ENCODE results near the gene DUSP18. TPM values are rescaled to one million over a fixed set of nuclear protein-coding genes. Genes with fewer than 3 reads are reported as not detected.

DUSP18 gene
- total and polyA plus RNA-seq, 4 donors, result 7.9 to 27.1 (median 12.6) TPM

- DNase-seq, result no peak
- no peaks in the 10 kb centered on the region for H3K36me3 ChIP-seq (ENCODE audit: control insufficient read depth in 4 of 4, insufficient read depth in 4 of 4, low read length in 4 of 4)
- no peaks in the 10 kb centered on the region for H3K27me3 ChIP-seq (ENCODE audit: control insufficient read depth in 3 of 3, insufficient read depth in 3 of 3, low read length in 2 of 3)
- no peak overlapping the region for H3K9ac ChIP-seq (ENCODE audit: insufficient read depth in 1 of 2, low read length in 2 of 2)
- H3K4me1 ChIP-seq (ENCODE audit: control insufficient read depth in 5 of 5, insufficient read depth in 5 of 5, low read length in 5 of 5), result peaks cover 0 to 15% (median 4%) of the 10 kb centered on the region in 5 donors
- H3K9me3 ChIP-seq (ENCODE audit: control insufficient read depth in 4 of 4, insufficient read depth in 3 of 4, low read length in 3 of 4), result no peaks in the 10 kb centered on the region
- no peak for ATAC-seq (ENCODE audit: insufficient read depth, low FRiP score)
- 67 to 83% methylated on average over 15 of the region's 15 CpGs for WGBS, 2 donors
- H3K4me3 ChIP-seq, result peak overlapping the region; percentile 36
- no peak overlapping the region for H3K27ac ChIP-seq (ENCODE audit: low read depth in 1 of 2, low read length in 1 of 2)
- TF ChIP-seq CTCF (IDR thresholded peaks at IDR 0.05; ENCODE audit: control extremely low read depth, extremely low read depth), result no peak
Measured at GRCh38 chr22:30695351-30695851, 27.7 kb upstream of the DUSP18 start.

GRCh38 chr22:30694640-30695350, 27.1 kb upstream of the DUSP18 start, which contains the start of gene OSBP2:
Gene OSBP2 (plus strand): TSS chr22:30694874. CDS start chr22:30694910, 36 bp downstream.
- Histone ChIP-seq H3K27ac (ENCODE audit: low read depth in 1 of 2, low read length in 1 of 2) (peak within 1 kb of the TSS in 1 of 2 donors; percentile 29), H3K9me3 (ENCODE audit: control insufficient read depth in 4 of 4, insufficient read depth in 3 of 4, low read length in 3 of 4) (no peaks in the 10 kb centered on the region), H3K9ac (ENCODE audit: insufficient read depth in 1 of 2, low read length in 2 of 2) (peak within 1 kb of the TSS; percentile 62 to 65), H3K4me3 (peak within 1 kb of the TSS; percentile 36), H3K36me3 (ENCODE audit: control insufficient read depth in 4 of 4, insufficient read depth in 4 of 4, low read length in 4 of 4) (no peaks in the 10 kb centered on the region), H3K4me1 (ENCODE audit: control insufficient read depth in 5 of 5, insufficient read depth in 5 of 5, low read length in 5 of 5) (peaks cover 0 to 15% (median 4%) of the 10 kb centered on the region in 5 donors), H3K27me3 (ENCODE audit: control insufficient read depth in 3 of 3, insufficient read depth in 3 of 3, low read length in 2 of 3) (no peaks in the 10 kb centered on the region)
- ATAC-seq (ENCODE audit: insufficient read depth, low FRiP score), result peak; percentile 37
- peak; percentile 52 to 68 (median 60) for DNase-seq
- TF ChIP-seq CTCF (IDR thresholded peaks at IDR 0.05; ENCODE audit: control extremely low read depth, extremely low read depth), result no peak
- WGBS, 2 donors, result 3% methylated on average over 56 to 88 of the region's 88 CpGs

DNA sequence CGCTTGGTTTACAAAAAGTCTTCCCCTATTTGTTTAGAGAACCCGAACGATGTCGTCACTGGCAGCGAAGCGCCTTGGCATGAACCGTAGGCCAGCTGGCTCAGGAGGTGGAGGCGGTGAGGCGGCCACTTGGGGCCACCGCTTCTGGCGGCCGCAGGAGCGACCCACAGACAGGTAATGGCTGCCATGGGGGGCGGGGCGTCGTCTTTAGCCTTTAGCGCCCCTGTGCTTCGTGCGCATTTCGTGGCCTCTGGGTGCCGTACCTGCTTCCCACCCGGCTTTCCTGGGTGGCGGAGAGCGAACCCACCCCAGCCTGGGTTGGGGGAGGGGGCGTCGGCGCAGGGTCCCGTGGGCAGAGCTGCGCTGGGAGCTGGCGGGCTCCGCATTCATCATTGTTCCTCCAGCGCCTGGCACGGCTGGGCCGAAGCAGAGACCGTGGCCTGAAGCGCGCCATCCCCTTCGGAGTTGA, 26.5 kb upstream of the DUSP18 start:
- peak; percentile 66 to 71 (median 70) for DNase-seq
- 0% methylated on average over 35 to 37 of the region's 38 CpGs for WGBS, 2 donors
- Histone ChIP-seq H3K36me3 (ENCODE audit: control insufficient read depth in 4 of 4, insufficient read depth in 4 of 4, low read length in 4 of 4) (no peaks in the 10 kb centered on the region), H3K27ac (ENCODE audit: low read depth in 1 of 2, low read length in 1 of 2) (peak overlapping the region in 1 of 2 donors; percentile 29), H3K9me3 (ENCODE audit: control insufficient read depth in 4 of 4, insufficient read depth in 3 of 4, low read length in 3 of 4) (no peaks in the 10 kb centered on the region), H3K4me3 (peak overlapping the region; percentile 25), H3K4me1 (ENCODE audit: control insufficient read depth in 5 of 5, insufficient read depth in 5 of 5, low read length in 5 of 5) (peaks cover 0 to 15% (median 4%) of the 10 kb centered on the region in 5 donors), H3K27me3 (ENCODE audit: control insufficient read depth in 3 of 3, insufficient read depth in 3 of 3, low read length in 2 of 3) (no peaks in the 10 kb centered on the region), H3K9ac (ENCODE audit: insufficient read depth in 1 of 2, low read length in 2 of 2) (peak overlapping the region; percentile 62 to 65)
- ATAC-seq (ENCODE audit: insufficient read depth, low FRiP score), result peak; percentile 36
- no peak for TF ChIP-seq CTCF (IDR thresholded peaks at IDR 0.05; ENCODE audit: control extremely low read depth, extremely low read depth)
